Renal pelvis (tissue), 4 donors: ENCODE measurements around the gene PDE9A. TPM values are rescaled to one million over a fixed set of nuclear protein-coding genes. Genes with fewer than 3 reads are reported as not detected.

Experiments used
- DNase-seq: peaks from one replicate; pipeline ENCODE4 v3.0.0-alpha.2; 2013
- polyA plus RNA-seq, 3 donors: library from polyadenylated mRNA; unstranded; fragments of 120-200 nt; gene quantifications; one replicate each; pipeline ENCODE4 v1.2.1, GENCODE V29; 2013; ENCODE audit not compliant: insufficient read length in 3 of 3

The PDE9A gene
- polyA plus RNA-seq, 3 donors: 37.3 to 45.5 (median 44.0) TPM

GRCh38 chr21:42670058-42670880 is 16.8 kb downstream of the PDE9A start:
- no peak for DNase-seq

GRCh38 chr21:42670884-42671283 is 17.5 kb downstream of the PDE9A start:
- DNase-seq: no peak

- DNase-seq: no peak
Observed at GRCh38 chr21:42671778-42672593, 18.6 kb downstream of the PDE9A start.

- DNase-seq: peak; percentile 54
Observed at GRCh38 chr21:42672699-42673458, 19.5 kb downstream of the PDE9A start.

GRCh38 chr21:42673633-42674328 is 20.4 kb downstream of the PDE9A start:
- no peak for DNase-seq

GRCh38 chr21:42674351-42674940 is 21.0 kb downstream of the PDE9A start:
- DNase-seq: peak; percentile 72

GRCh38 chr21:42675403-42675802 is 22.0 kb downstream of the PDE9A start:
- DNase-seq: no peak

- DNase-seq: no peak
Observed at GRCh38 chr21:42676808-42677207, 23.4 kb downstream of the PDE9A start.

- peak; percentile 66 for DNase-seq
Observed at GRCh38 chr21:42677339-42678321, 24.2 kb downstream of the PDE9A start.

GRCh38 chr21:42678618-42679295 is 25.3 kb downstream of the PDE9A start:
- no peak for DNase-seq

- DNase-seq: no peak
Observed at GRCh38 chr21:42679319-42680057, 26.1 kb downstream of the PDE9A start.

GRCh38 chr21:42680058-42680330 is 26.6 kb downstream of the PDE9A start:
- DNase-seq: no peak

- DNase-seq: no peak
Observed at GRCh38 chr21:42680429-42680828, 27.0 kb downstream of the PDE9A start.

GRCh38 chr21:42681296-42682206 is 28.1 kb downstream of the PDE9A start:
- no peak for DNase-seq

- no peak for DNase-seq
Observed at GRCh38 chr21:42682661-42683210, 29.3 kb downstream of the PDE9A start.

- DNase-seq: no peak
Observed at GRCh38 chr21:42683371-42684108, 30.1 kb downstream of the PDE9A start.
